K562 (cell line): Measurements from ENCODE around the gene HOXA7. TPM values are rescaled to one million over a fixed set of nuclear protein-coding genes. Genes with fewer than 3 reads are reported as not detected.

Experiments used
- ATAC-seq: fragments of 200-7000 bp; cut with Tn5 transposase; 3 replicates; pipeline ENCODE4 v1.9.1; 2020; ENCODE audit warnings: moderate library complexity
- BruUV-seq: library from RNA; stranded (reverse); fragments of 400-500 nt; replicated peaks from 2 replicates; lab custom pipeline; 2021; lab: Mats Ljungman, UMichigan
- CTCF ChIA-PET: fragments of 300-600 bp; formaldehyde crosslinking; extraction: SDS; loops from one replicate; lab custom pipeline; 2021; ENCODE audit warnings: low intra/inter-chr PET ratio; lab: Yijun Ruan, JAX
- POLR2A ChIA-PET: fragments of 300-600, 350-650 bp; sonication (Branson Sonifier 250); formaldehyde crosslinking; extraction: SDS; loops from one replicate; lab custom pipeline; 2021; ENCODE audit warnings: antibody characterized with exemption, inconsistent platforms; lab: Yijun Ruan, JAX
- DNase-seq, 4 experiments: peaks; one replicate each; pipeline versions ENCODE4 v3.0.0 to v3.0.0-alpha.2; 2011 to 2018; ENCODE audit warnings: low spot score in 3 of 4, mixed read lengths in 3 of 4; ENCODE audit errors: extremely low read depth in 1 of 4
- FAIRE-seq: peaks from 2 replicates; lab custom pipeline; 2011; peaks lifted over from hg19 to GRCh38; lab: Jason Lieb, UNC
- H2AFZ ChIP-seq: 2 replicates; pipeline ENCODE4 v1.6.0; 2011; ENCODE audit warnings: low read depth, low read length, control low read depth, inconsistent platforms
- H3K27ac ChIP-seq: fragments of 200-600 bp; 3 replicates; pipeline ENCODE4 v1.8.0; 2011; ENCODE audit warnings: low read depth, mild to moderate bottlenecking, control low read depth, inconsistent platforms, low read length, moderate library complexity, mixed read lengths; ENCODE audit errors: extremely low read depth
- H3K27me3 ChIP-seq, 2 experiments: fragments of 300-600 bp in 1 of 2; 2 replicates in 1 of 2; 3 replicates in 1 of 2; pipeline versions ENCODE4 v1.6.0 to v1.8.0; 2011; ENCODE audit warnings: inconsistent platforms in 2 of 2, low read length in 2 of 2, mild to moderate bottlenecking in 1 of 2, mixed read lengths in 1 of 2, moderate library complexity in 1 of 2; ENCODE audit not compliant: control insufficient read depth in 2 of 2, insufficient read depth in 2 of 2
- H3K36me3 ChIP-seq: fragments of 300-600 bp; 3 replicates; pipeline ENCODE4 v1.8.0; 2011; ENCODE audit warnings: mild to moderate bottlenecking, low read length, inconsistent platforms; ENCODE audit not compliant: control insufficient read depth, insufficient read depth
- H3K4me1 ChIP-seq, 2 experiments: fragments of 200-600 bp in 1 of 2; replicated peaks in 1 of 2; 2 replicates in 1 of 2; 3 replicates in 1 of 2; pipeline versions ENCODE4 v1.5.1 to v1.8.0; 2011; ENCODE audit warnings: inconsistent platforms in 2 of 2, low read length in 2 of 2, mild to moderate bottlenecking in 1 of 2, mixed read lengths in 1 of 2, moderate library complexity in 1 of 2; ENCODE audit not compliant: control insufficient read depth in 2 of 2, insufficient read depth in 2 of 2
- H3K4me2 ChIP-seq: 2 replicates; pipeline ENCODE4 v1.6.1; 2011; ENCODE audit warnings: low read length, control low read depth, inconsistent platforms, mixed read lengths; ENCODE audit not compliant: insufficient read depth
- H3K4me3 ChIP-seq: fragments of 200-600 bp; sonication (generic), shearing (Covaris generic); 2 replicates; pipeline ENCODE4 v1.5.1; 2016; ENCODE audit warnings: control low read depth, inconsistent platforms
- H3K79me2 ChIP-seq: fragments of 200-600 bp; 3 replicates; pipeline ENCODE4 v1.8.0; 2011; ENCODE audit warnings: low read length, inconsistent platforms; ENCODE audit not compliant: control insufficient read depth, insufficient read depth
- H3K9ac ChIP-seq, 2 experiments: 2 replicates each; pipeline versions ENCODE4 v1.6.0 to v1.6.1; 2011; ENCODE audit warnings: low read depth in 2 of 2, low read length in 2 of 2, control low read depth in 1 of 2, inconsistent platforms in 1 of 2, mild to moderate bottlenecking in 1 of 2, mixed read lengths in 1 of 2; ENCODE audit not compliant: insufficient read depth in 1 of 2
- H3K9me1 ChIP-seq: one replicate; pipeline ENCODE4 v1.6.0; 2011; ENCODE audit warnings: inconsistent platforms, mild to moderate bottlenecking, low read length, moderate library complexity; ENCODE audit not compliant: control insufficient read depth, insufficient read depth
- H3K9me3 ChIP-seq: replicated peaks from 2 replicates; pipeline ENCODE4 v1.5.1; 2011; ENCODE audit warnings: low read depth, low read length, inconsistent platforms; ENCODE audit not compliant: control insufficient read depth, insufficient read depth
- H4K20me1 ChIP-seq: replicated peaks from 2 replicates; pipeline ENCODE4 v1.6.1; 2011; ENCODE audit warnings: low read length, inconsistent platforms, mixed read lengths; ENCODE audit not compliant: control insufficient read depth, insufficient read depth
- ARID3A ChIP-seq: IDR thresholded peaks from 2 replicates; pipeline ENCODE4 v1.6.1; 2012; ENCODE audit warnings: low read depth, low read length, improper control_type of control experiment, borderline replicate concordance
- ATF1 ChIP-seq, 2 experiments: fragments of 450-650 bp in 1 of 2; IDR thresholded peaks; 2 replicates each; pipeline ENCODE4 v1.6.1; 2016; ENCODE audit warnings: missing compliant biosample characterization in 1 of 2, missing genetic modification characterization in 1 of 2
- BMI1 ChIP-seq: fragments of 150-350 bp; IDR thresholded peaks from 2 replicates; pipeline ENCODE4 v1.6.1; 2014; ENCODE audit warnings: low read length
- CBFB ChIP-seq: sonication (generic); formaldehyde crosslinking; IDR thresholded peaks from 2 replicates; pipeline ENCODE4 v1.4.0; 2020; ENCODE audit warnings: mild to moderate bottlenecking, missing genetic modification reagents
- CBX1 ChIP-seq: sonication (generic); IDR thresholded peaks from 2 replicates; pipeline ENCODE4 v1.6.1; 2016; ENCODE audit warnings: antibody characterized with exemption, low read depth, mild to moderate bottlenecking
- CREBBP ChIP-seq: IDR thresholded peaks from one replicate; pipeline ENCODE4 v1.6.1; 2012; ENCODE audit warnings: low read depth, mild to moderate bottlenecking, control low read depth, inconsistent platforms, low read length
- DLX4 ChIP-seq: fragments of 250-450 bp; sonication (Bioruptor Pico); IDR thresholded peaks from 2 replicates; pipeline ENCODE4 v1.6.1; 2021; ENCODE audit warnings: mild to moderate bottlenecking
- GTF2E2 ChIP-seq: fragments of 200-800 bp; sonication (Bioruptor generic); IDR thresholded peaks from 2 replicates; pipeline ENCODE4 v1.6.1; 2016; ENCODE audit warnings: missing genetic modification characterization, missing compliant biosample characterization
- GTF2F1 ChIP-seq: IDR thresholded peaks from 2 replicates; pipeline ENCODE4 v1.6.1; 2011; ENCODE audit warnings: low read depth, low read length, improper control_type of control experiment
- HOXB6 ChIP-seq: fragments of 250-450 bp; sonication (Bioruptor Pico); IDR thresholded peaks from 2 replicates; pipeline ENCODE4 v1.5.1; 2022; ENCODE audit warnings: mild to moderate bottlenecking, borderline replicate concordance
- SIN3A ChIP-seq, 2 experiments: fragments of 150-350 bp in 1 of 2; IDR thresholded peaks; 2 replicates each; pipeline ENCODE4 v1.6.1; 2011 to 2016; ENCODE audit warnings: borderline replicate concordance in 2 of 2, low read depth in 2 of 2, low read length in 2 of 2, mild to moderate bottlenecking in 2 of 2, moderate library complexity in 2 of 2; ENCODE audit not compliant: control insufficient read depth in 1 of 2
- TRIM24 ChIP-seq, 2 experiments: fragments of 450-650 bp; IDR thresholded peaks; 2 replicates each; pipeline ENCODE4 v1.6.1; 2016
- ZNF253 ChIP-seq: fragments of 250-450 bp; sonication (Bioruptor Pico); conservative IDR thresholded peaks from 2 replicates; pipeline ENCODE4 v1.6.1; 2021; ENCODE audit warnings: mild to moderate bottlenecking
- WGBS: fragments of 100-300 bp; shearing (Covaris generic); methylation state at CpG from one replicate; pipeline ENCODE4 v1.1.6; 2016; ENCODE audit warnings: low coverage, mixed read lengths; ENCODE audit not compliant: insufficient coverage; ENCODE audit errors: missing lambda C conversion rate; 5-methylcytosine and 5-hydroxymethylcytosine counted together
- in situ Hi-C: fragments of 300-500 bp; cut with MboI; formaldehyde crosslinking; loops from 4 replicates; pipeline ENCODE4 v1.15.0; 2018; ENCODE audit warnings: inconsistent platforms, mixed read lengths
- intact Hi-C: fragments of 100-400 bp; cut with micrococcal nuclease; formaldehyde crosslinking; loops from 2 replicates; pipeline ENCODE4 v1.14.2; 2022
- polyA plus RNA-seq, 8 experiments: library from polyadenylated mRNA; depleted of rRNA in 4 of 8; stranded (reverse) in 5 of 8; unstranded in 3 of 8; fragments of >200 nt; fragmentation: Nextera tagmentation in 2 of 8; fragmentation: Illumina TruSeq in 1 of 8; extraction: Ambion mirVana in 2 of 8; extraction: Trizol in 1 of 8; gene quantifications; 2 replicates each; pipeline versions ENCODE4 v1.2.1 to v1.2.3, GENCODE V29; 2011 to 2014; ENCODE audit warnings: inconsistent platforms in 1 of 8, missing spikeins in 1 of 8
- total RNA-seq, 7 experiments: library from RNA; depleted of rRNA in 6 of 7; stranded (reverse); fragments of >200 nt in 6 of 7; fragmentation: Illumina TruSeq in 2 of 7; extraction: Trizol in 2 of 7; gene quantifications; 2 replicates each; pipeline versions ENCODE4 v1.2.1 to v1.2.3, GENCODE V29; 2011 to 2021; ENCODE audit warnings: low replicate concordance in 1 of 7
- TF ChIP-seq, protein P1 (sequence below): fragments of 450-650 bp; IDR thresholded peaks from 2 replicates; pipeline ENCODE4 v1.6.1; 2016; ENCODE audit warnings: missing biosample characterization, missing genetic modification characterization
- TF ChIP-seq, protein P2 (sequence below): fragments of 250-450 bp; sonication (Bioruptor Pico); IDR thresholded peaks from 2 replicates; pipeline ENCODE4 v1.8.0; 2022; ENCODE audit warnings: inconsistent platforms
- TF ChIP-seq, protein P3 (sequence below): fragments of 250-450 bp; sonication (Bioruptor Pico); IDR thresholded peaks from 2 replicates; pipeline ENCODE4 v1.4.0; 2020; ENCODE audit warnings: mild to moderate bottlenecking

Gene HOXA7
- total and polyA plus RNA-seq, 9 of the 15 experiments (the other 6 are each of a cell fraction or from before 2014, with no cell fraction given): not detected

- Histone ChIP-seq H3K36me3 (no peaks in the 10 kb centered on the region), H2AFZ (no peak overlapping the region), H3K4me1 (peaks cover 0 to 11% of the 10 kb centered on the region in 2 experiments; a peak in 1 of 5 replicates), H3K9me1 (no peaks in the 10 kb centered on the region), H3K79me2 (no peaks in the 10 kb centered on the region), H3K27ac (no peak overlapping the region), H3K27me3 (peaks cover 34 to 74% of the 10 kb centered on the region in 2 experiments), H3K9me3 (no peaks in the 10 kb centered on the region; the same call in 1 of the 2 replicates), H3K4me2 (no peak overlapping the region), H4K20me1 (no peaks in the 10 kb centered on the region), H3K9ac (no peak overlapping the region), H3K4me3 (no peak overlapping the region)
- POLR2A ChIA-PET: interaction anchor here (0.6 kb wide), 1 partner anchor 15 kb away, joined by 3 read pairs; no protein-coding TSS in a partner anchor
- TF ChIP-seq GTF2F1: no peak
- no peak for TF ChIP-seq BMI1
- no peak for TF ChIP-seq SIN3A (IDR thresholded peaks at IDR 0.05; ENCODE audit: borderline replicate concordance in 2 of 2, control insufficient read depth in 1 of 2, low read depth in 2 of 2, low read length in 2 of 2)
- no peak for TF ChIP-seq CBX1
- TF ChIP-seq HOXB6: no peak
- no peak for TF ChIP-seq ZNF253 (CRISPR knock-in tag)
- TF ChIP-seq, protein P1, sequence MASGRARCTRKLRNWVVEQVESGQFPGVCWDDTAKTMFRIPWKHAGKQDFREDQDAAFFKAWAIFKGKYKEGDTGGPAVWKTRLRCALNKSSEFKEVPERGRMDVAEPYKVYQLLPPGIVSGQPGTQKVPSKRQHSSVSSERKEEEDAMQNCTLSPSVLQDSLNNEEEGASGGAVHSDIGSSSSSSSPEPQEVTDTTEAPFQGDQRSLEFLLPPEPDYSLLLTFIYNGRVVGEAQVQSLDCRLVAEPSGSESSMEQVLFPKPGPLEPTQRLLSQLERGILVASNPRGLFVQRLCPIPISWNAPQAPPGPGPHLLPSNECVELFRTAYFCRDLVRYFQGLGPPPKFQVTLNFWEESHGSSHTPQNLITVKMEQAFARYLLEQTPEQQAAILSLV (tag): no peak
- TF ChIP-seq CREBBP: no peak
- TF ChIP-seq, protein P2, sequence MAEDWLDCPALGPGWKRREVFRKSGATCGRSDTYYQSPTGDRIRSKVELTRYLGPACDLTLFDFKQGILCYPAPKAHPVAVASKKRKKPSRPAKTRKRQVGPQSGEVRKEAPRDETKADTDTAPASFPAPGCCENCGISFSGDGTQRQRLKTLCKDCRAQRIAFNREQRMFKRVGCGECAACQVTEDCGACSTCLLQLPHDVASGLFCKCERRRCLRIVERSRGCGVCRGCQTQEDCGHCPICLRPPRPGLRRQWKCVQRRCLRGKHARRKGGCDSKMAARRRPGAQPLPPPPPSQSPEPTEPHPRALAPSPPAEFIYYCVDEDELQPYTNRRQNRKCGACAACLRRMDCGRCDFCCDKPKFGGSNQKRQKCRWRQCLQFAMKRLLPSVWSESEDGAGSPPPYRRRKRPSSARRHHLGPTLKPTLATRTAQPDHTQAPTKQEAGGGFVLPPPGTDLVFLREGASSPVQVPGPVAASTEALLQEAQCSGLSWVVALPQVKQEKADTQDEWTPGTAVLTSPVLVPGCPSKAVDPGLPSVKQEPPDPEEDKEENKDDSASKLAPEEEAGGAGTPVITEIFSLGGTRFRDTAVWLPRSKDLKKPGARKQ (CRISPR knock-in tag): no peak
- TF ChIP-seq, protein P3, sequence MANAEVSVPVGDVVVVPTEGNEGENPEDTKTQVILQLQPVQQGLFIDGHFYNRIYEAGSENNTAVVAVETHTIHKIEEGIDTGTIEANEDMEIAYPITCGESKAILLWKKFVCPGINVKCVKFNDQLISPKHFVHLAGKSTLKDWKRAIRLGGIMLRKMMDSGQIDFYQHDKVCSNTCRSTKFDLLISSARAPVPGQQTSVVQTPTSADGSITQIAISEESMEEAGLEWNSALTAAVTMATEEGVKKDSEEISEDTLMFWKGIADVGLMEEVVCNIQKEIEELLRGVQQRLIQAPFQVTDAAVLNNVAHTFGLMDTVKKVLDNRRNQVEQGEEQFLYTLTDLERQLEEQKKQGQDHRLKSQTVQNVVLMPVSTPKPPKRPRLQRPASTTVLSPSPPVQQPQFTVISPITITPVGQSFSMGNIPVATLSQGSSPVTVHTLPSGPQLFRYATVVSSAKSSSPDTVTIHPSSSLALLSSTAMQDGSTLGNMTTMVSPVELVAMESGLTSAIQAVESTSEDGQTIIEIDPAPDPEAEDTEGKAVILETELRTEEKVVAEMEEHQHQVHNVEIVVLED (CRISPR knock-in tag): no peak
- no peak for TF ChIP-seq GTF2E2
- TF ChIP-seq TRIM24 (IDR thresholded peaks at IDR 0.05): no peak
- no peak for TF ChIP-seq CBFB (CRISPR knock-in tag)
- TF ChIP-seq ARID3A: no peak
- TF ChIP-seq ATF1 (CRISPR knock-in tag; IDR thresholded peaks at IDR 0.05): no peak
- TF ChIP-seq ATF1 (tag; IDR thresholded peaks at IDR 0.05): no peak
- no peak for TF ChIP-seq DLX4 (CRISPR knock-in tag)
- 11% methylated on average over 6 of the region's 6 CpGs for WGBS
- intact Hi-C loops (no loop called here), in situ Hi-C loops (no loop called here)
- CTCF ChIA-PET: interaction anchor here (0.7 kb wide), 1 partner anchor 812 kb away, joined by 6 read pairs; no protein-coding TSS in a partner anchor
- FAIRE-seq (no peak), ATAC-seq (no peak), DNase-seq (no peak)
- BruUV-seq: no TSS peak
These were observed 21.9 kb upstream of the HOXA7 start for GRCh38 chr7:27178366-27178765.
